IMR-90 (cell line): Measurements from ENCODE around the gene MRPS5. TPM values are rescaled to one million over a fixed set of nuclear protein-coding genes. Genes with fewer than 3 reads are reported as not detected.
A peak's percentile ranks its signal among the peaks of the same experiment; 100 is the strongest.

Source experiments
- ATAC-seq: fragments of 200-7000 bp; cut with Tn5 transposase; 2 replicates; pipeline ENCODE4 v1.9.1; 2020; ENCODE audit warnings: low read depth, mild to moderate bottlenecking, moderate library complexity
- BruUV-seq: library from RNA; stranded (reverse); fragments of 400-500 nt; replicated peaks from 2 replicates; lab custom pipeline; 2021; lab: Mats Ljungman, UMichigan
- CTCF ChIA-PET: fragments of 300-600 bp; formaldehyde crosslinking; extraction: SDS; loops from one replicate; lab custom pipeline; 2021; ENCODE audit warnings: antibody characterized with exemption; lab: Yijun Ruan, JAX
- POLR2A ChIA-PET: fragments of 300-600 bp; sonication (Branson Sonifier 250); formaldehyde crosslinking; loops from one replicate; lab custom pipeline; 2022; ENCODE audit warnings: antibody characterized with exemption; ENCODE audit not compliant: unreplicated experiment; lab: Charles Lee
- DNase-seq: peaks from one replicate; pipeline ENCODE4 v3.0.0; 2013
- H2AFZ ChIP-seq: replicated peaks from 2 replicates; pipeline ENCODE3; 2013; ENCODE audit warnings: low read length, mild to moderate bottlenecking; ENCODE audit not compliant: poor library complexity
- H2AK5ac ChIP-seq: 2 replicates; pipeline ENCODE4 v1.6.1; 2013; ENCODE audit warnings: low read depth, low read length, inconsistent platforms
- H2AK9ac ChIP-seq: replicated peaks from 2 replicates; pipeline ENCODE3; 2013; ENCODE audit warnings: mild to moderate bottlenecking, low read depth, low read length, moderate library complexity; ENCODE audit not compliant: poor library complexity
- H2BK120ac ChIP-seq: 2 replicates; pipeline ENCODE4 v1.6.1; 2013; ENCODE audit warnings: low read depth, low read length, inconsistent platforms
- H2BK15ac ChIP-seq: 3 replicates; pipeline ENCODE4 v1.6.1; 2013; ENCODE audit warnings: low read depth, low read length, inconsistent platforms
- H2BK20ac ChIP-seq: 2 replicates; pipeline ENCODE4 v1.6.1; 2013; ENCODE audit warnings: low read depth, mild to moderate bottlenecking, inconsistent platforms, low read length, moderate library complexity
- H2BK5ac ChIP-seq: 2 replicates; pipeline ENCODE4 v1.6.1; 2013; ENCODE audit warnings: mild to moderate bottlenecking, low read depth, low read length, inconsistent platforms; ENCODE audit not compliant: poor library complexity, severe bottlenecking
- H3K14ac ChIP-seq: replicated peaks from 2 replicates; pipeline ENCODE4 v1.6.1; 2013; ENCODE audit warnings: low read depth, low read length, inconsistent platforms
- H3K18ac ChIP-seq: 2 replicates; pipeline ENCODE4 v1.6.1; 2013; ENCODE audit warnings: low read depth, low read length, control low read depth
- H3K23ac ChIP-seq: 2 replicates; pipeline ENCODE4 v1.6.1; 2013; ENCODE audit warnings: low read depth, low read length, inconsistent platforms
- H3K27ac ChIP-seq: 2 replicates; pipeline ENCODE4 v1.5.1; 2013; ENCODE audit warnings: mild to moderate bottlenecking, control low read depth, low read length; ENCODE audit not compliant: insufficient read depth
- H3K27me3 ChIP-seq: 2 replicates; pipeline ENCODE4 v1.6.1; 2013; ENCODE audit warnings: low read length; ENCODE audit not compliant: control insufficient read depth, insufficient read depth
- H3K36me3 ChIP-seq: 2 replicates; pipeline ENCODE4 v1.6.1; 2013; ENCODE audit warnings: low read length, mixed read lengths; ENCODE audit not compliant: control insufficient read depth, insufficient read depth
- H3K4ac ChIP-seq: 2 replicates; pipeline ENCODE4 v1.6.1; 2013; ENCODE audit warnings: low read depth, low read length, inconsistent platforms
- H3K4me1 ChIP-seq: 2 replicates; pipeline ENCODE4 v1.6.1; 2013; ENCODE audit warnings: low read length, mixed read lengths; ENCODE audit not compliant: control insufficient read depth, insufficient read depth
- H3K4me2 ChIP-seq: 2 replicates; pipeline ENCODE4 v1.6.1; 2013; ENCODE audit warnings: low read depth, mild to moderate bottlenecking, control low read depth, low read length, moderate library complexity
- H3K4me3 ChIP-seq: 2 replicates; pipeline ENCODE4 v1.5.1; 2013; ENCODE audit warnings: low read depth, mild to moderate bottlenecking, control low read depth, low read length, moderate library complexity; ENCODE audit not compliant: insufficient read depth
- H3K56ac ChIP-seq: 2 replicates; pipeline ENCODE4 v1.6.1; 2013; ENCODE audit warnings: low read length, inconsistent platforms; ENCODE audit not compliant: insufficient read depth; ENCODE audit errors: extremely low read depth
- H3K79me1 ChIP-seq, 2 experiments: 2 replicates each; pipeline ENCODE4 v1.6.1; 2013; ENCODE audit warnings: low read length in 2 of 2, inconsistent platforms in 1 of 2, low read depth in 1 of 2
- H3K9ac ChIP-seq: 2 replicates; pipeline ENCODE4 v1.6.1; 2013; ENCODE audit warnings: low read depth, low read length, control low read depth
- H3K9me1 ChIP-seq: 2 replicates; pipeline ENCODE4 v1.6.1; 2013; ENCODE audit warnings: low read length, inconsistent platforms; ENCODE audit not compliant: insufficient read depth
- H3K9me3 ChIP-seq: 2 replicates; pipeline ENCODE4 v1.6.1; 2013; ENCODE audit warnings: low read length; ENCODE audit not compliant: control insufficient read depth, insufficient read depth
- H4K20me1 ChIP-seq: 2 replicates; pipeline ENCODE4 v1.6.1; 2013; ENCODE audit warnings: low read length, inconsistent platforms; ENCODE audit not compliant: insufficient read depth
- H4K5ac ChIP-seq: 2 replicates; pipeline ENCODE4 v1.6.1; 2013; ENCODE audit warnings: mild to moderate bottlenecking, low read depth, low read length, control low read depth
- H4K8ac ChIP-seq, 2 experiments: 2 replicates each; pipeline ENCODE4 v1.6.1; 2013; ENCODE audit warnings: low read depth in 2 of 2, low read length in 2 of 2, control low read depth in 1 of 2, inconsistent platforms in 1 of 2
- H4K91ac ChIP-seq: 2 replicates; pipeline ENCODE4 v1.6.1; 2013; ENCODE audit warnings: low read depth, low read length, inconsistent platforms; ENCODE audit not compliant: insufficient read depth
- BHLHE40 ChIP-seq: fragments of 150-350 bp; IDR thresholded peaks from 2 replicates; pipeline ENCODE4 v1.6.1; 2016; ENCODE audit warnings: mild to moderate bottlenecking, low read depth, low read length
- CEBPB ChIP-seq: IDR thresholded peaks from 2 replicates; pipeline ENCODE4 v1.6.1; 2012; ENCODE audit warnings: low read depth, low read length, improper control_type of control experiment
- CHD1 ChIP-seq: IDR thresholded peaks from 2 replicates; pipeline ENCODE4 v1.6.1; 2012; ENCODE audit warnings: low read depth, low read length, improper control_type of control experiment
- CTCF ChIP-seq: conservative IDR thresholded peaks from 2 replicates; pipeline ENCODE4 v1.5.1; 2012; ENCODE audit warnings: mild to moderate bottlenecking, low read depth, low read length, improper control_type of control experiment
- ELK1 ChIP-seq: fragments of 150-350 bp; IDR thresholded peaks from 2 replicates; pipeline ENCODE4 v1.6.1; 2016; ENCODE audit warnings: low read depth, mild to moderate bottlenecking, low read length, moderate library complexity, borderline replicate concordance
- FOS ChIP-seq: fragments of 150-350 bp; IDR thresholded peaks from 2 replicates; pipeline ENCODE4 v1.6.1; 2016; ENCODE audit warnings: low read depth, low read length
- MAFK ChIP-seq: IDR thresholded peaks from 2 replicates; pipeline ENCODE4 v1.6.1; 2012; ENCODE audit warnings: low read depth, low read length, improper control_type of control experiment
- MAZ ChIP-seq: IDR thresholded peaks from 2 replicates; pipeline ENCODE4 v1.6.1; 2012; ENCODE audit warnings: low read depth, mild to moderate bottlenecking, low read length, improper control_type of control experiment, moderate library complexity, borderline replicate concordance
- MXI1 ChIP-seq: IDR thresholded peaks from 2 replicates; pipeline ENCODE4 v1.6.1; 2012; ENCODE audit warnings: low read depth, mild to moderate bottlenecking, low read length, moderate library complexity, borderline replicate concordance
- NFE2L2 ChIP-seq: fragments of 150-350 bp; IDR thresholded peaks from 2 replicates; pipeline ENCODE4 v1.6.1; 2016; ENCODE audit warnings: low read depth, mild to moderate bottlenecking, low read length
- POLR2A ChIP-seq: IDR thresholded peaks from 2 replicates; pipeline ENCODE4 v1.6.1; 2012; ENCODE audit warnings: mild to moderate bottlenecking, low read depth, low read length
- RAD21 ChIP-seq: IDR thresholded peaks from 2 replicates; pipeline ENCODE4 v1.6.1; 2012; ENCODE audit warnings: low read length, improper control_type of control experiment
- RCOR1 ChIP-seq: IDR thresholded peaks from 2 replicates; pipeline ENCODE4 v1.6.1; 2012; ENCODE audit warnings: mild to moderate bottlenecking, low read length, improper control_type of control experiment; ENCODE audit not compliant: insufficient replicate concordance
- RFX5 ChIP-seq: IDR thresholded peaks from 2 replicates; pipeline ENCODE4 v1.8.0; 2012; ENCODE audit warnings: low read depth, mild to moderate bottlenecking, low read length, moderate library complexity
- SMC3 ChIP-seq: fragments of 150-350 bp; IDR thresholded peaks from 2 replicates; pipeline ENCODE4 v1.6.1; 2016; ENCODE audit warnings: low read depth, mild to moderate bottlenecking, antibody characterized with exemption, low read length, moderate library complexity
- USF2 ChIP-seq: fragments of 150-350 bp; IDR thresholded peaks from 2 replicates; pipeline ENCODE4 v1.6.1; 2017; ENCODE audit warnings: mild to moderate bottlenecking, antibody characterized with exemption, low read length, low read depth
- WGBS, 2 experiments: methylation state at CpG; one replicate each; pipeline versions ENCODE4 v1.1.5 to v1.1.7; 2013; ENCODE audit warnings: missing lambda C conversion rate in 2 of 2; ENCODE audit not compliant: insufficient read length in 1 of 2; ENCODE audit errors: extremely low coverage in 2 of 2; 5-methylcytosine and 5-hydroxymethylcytosine counted together
- dilution Hi-C: fragments of 300-500 bp; cut with HindIII; formaldehyde crosslinking; loops from one replicate; pipeline ENCODE4 v1.14.3; 2018; ENCODE audit warnings: low sequenced_read_pairs; ENCODE audit not compliant: unreplicated experiment
- in situ Hi-C: fragments of 300-500 bp; cut with MboI; formaldehyde crosslinking; loops from 3 replicates; pipeline ENCODE4 v1.14.3; 2019; ENCODE audit warnings: low sequenced_read_pairs, inconsistent platforms, mixed read lengths
- intact Hi-C: fragments of 100-400 bp; cut with micrococcal nuclease; formaldehyde crosslinking; loops from 2 replicates; pipeline ENCODE4 v1.10.0; 2022
- polyA plus RNA-seq, 3 experiments: library from polyadenylated mRNA; depleted of rRNA; stranded (reverse); fragments of >200 nt; gene quantifications; 2 replicates each; pipeline ENCODE4 v1.2.3, GENCODE V29; 2012; ENCODE audit warnings: low replicate concordance in 1 of 3
- total RNA-seq: library from RNA; depleted of rRNA; stranded (reverse); fragments of >200 nt; gene quantifications from 2 replicates; pipeline ENCODE4 v1.2.3, GENCODE V29; 2012

The MRPS5 gene
- total and polyA plus RNA-seq, 2 of the 4 experiments (the other 2 are of a cell fraction), result 27.6 to 44.1 TPM

- H3K9ac ChIP-seq, result peak overlapping the region; percentile 79
- H3K27me3 ChIP-seq, result no peaks in the 10 kb centered on the region
- H3K4me3 ChIP-seq, result peak overlapping the region; percentile 75
- peak overlapping the region; percentile 94 for H3K4me2 ChIP-seq
- 24% methylated on average over 2 of the region's 10 CpGs; no CpG with 5 or more reads in 1 of the 2 experiments for WGBS, 2 experiments
- H3K4ac ChIP-seq, result peak overlapping the region; percentile 88
- H3K36me3 ChIP-seq, result peaks cover 28% of the 10 kb centered on the region
- H3K9me1 ChIP-seq, result 0 out of 2 replicates have a peak, but pooled peaks cover 2% of the 10 kb centered on the region
- no peak overlapping the region for H3K18ac ChIP-seq
- in situ Hi-C loops (no loop called here), dilution Hi-C loops (no loop called here), intact Hi-C loops (no loop called here)
- peaks cover 17 to 21% of the 10 kb centered on the region in 2 experiments for H3K79me1 ChIP-seq
- no peak overlapping the region; the same call in 1 of the 2 replicates for H3K27ac ChIP-seq
- BruUV-seq, result no TSS peak
- POLR2A ChIA-PET, result no interaction called here
- peaks cover 29% of the 10 kb centered on the region for H3K9me3 ChIP-seq
- H2BK120ac ChIP-seq, result no peak overlapping the region
- H4K20me1 ChIP-seq, result no peaks in the 10 kb centered on the region
- H2AK9ac ChIP-seq, result peak overlapping the region; percentile 90
- H2AFZ ChIP-seq, result peak overlapping the region; percentile 97
- H2BK5ac ChIP-seq, result no peak overlapping the region
- no peak for DNase-seq
- no peak overlapping the region for H3K56ac ChIP-seq
- no peak overlapping the region for H2BK20ac ChIP-seq
- H3K4me1 ChIP-seq, result peaks cover 4% of the 10 kb centered on the region; the same call in 1 of the 2 replicates
- no peak for ATAC-seq
- H4K8ac ChIP-seq, result peak overlapping the region; percentile 97 to 98; a peak in 2 of 4 replicates
- peak overlapping the region; percentile 29; the same call in 1 of the 2 replicates for H4K5ac ChIP-seq
- CTCF ChIA-PET, result no interaction called here
- peak overlapping the region; percentile 100; the same call in 1 of the 2 replicates for H3K23ac ChIP-seq
- H4K91ac ChIP-seq, result no peak overlapping the region
- H3K14ac ChIP-seq, result 0 out of 2 replicates have a peak overlapping the region, but pooled peaks have one; percentile 3
- peak overlapping the region; percentile 70; the same call in 1 of the 2 replicates for H2AK5ac ChIP-seq
- no peak overlapping the region for H2BK15ac ChIP-seq
- no peak for TF ChIP-seq CTCF
- TF ChIP-seq MAZ, result no peak
- no peak for TF ChIP-seq RCOR1
- no peak for TF ChIP-seq RFX5
- TF ChIP-seq CHD1, result no peak
- no peak for TF ChIP-seq RAD21
- no peak for TF ChIP-seq MAFK
- no peak for TF ChIP-seq FOS
- TF ChIP-seq BHLHE40, result no peak
- no peak for TF ChIP-seq NFE2L2
- TF ChIP-seq ELK1, result no peak
- no peak for TF ChIP-seq SMC3
- no peak for TF ChIP-seq CEBPB
- no peak for TF ChIP-seq POLR2A
- TF ChIP-seq MXI1, result no peak
- TF ChIP-seq USF2, result no peak
These were observed 36.8 kb upstream of the MRPS5 start for GRCh38 chr2:95158441-95158840.
